GM21528 (cell line): ENCODE measurements around the gene RRP1.

Experiments
- ATAC-seq: cut with Tn5 transposase; IDR thresholded peaks from one replicate; pipeline ENCODE4 v1.9.1; 2021; ENCODE audit warnings: mild to moderate bottlenecking, moderate library complexity; ENCODE audit not compliant: unreplicated experiment, low FRiP score

The RRP1 gene

GRCh38 chr21:43774163-43774562, 15.2 kb upstream of the RRP1 start:
- no peak for ATAC-seq

- ATAC-seq, result no peak
These were observed 14.2 kb upstream of the RRP1 start for GRCh38 chr21:43775190-43775589.

DNA sequence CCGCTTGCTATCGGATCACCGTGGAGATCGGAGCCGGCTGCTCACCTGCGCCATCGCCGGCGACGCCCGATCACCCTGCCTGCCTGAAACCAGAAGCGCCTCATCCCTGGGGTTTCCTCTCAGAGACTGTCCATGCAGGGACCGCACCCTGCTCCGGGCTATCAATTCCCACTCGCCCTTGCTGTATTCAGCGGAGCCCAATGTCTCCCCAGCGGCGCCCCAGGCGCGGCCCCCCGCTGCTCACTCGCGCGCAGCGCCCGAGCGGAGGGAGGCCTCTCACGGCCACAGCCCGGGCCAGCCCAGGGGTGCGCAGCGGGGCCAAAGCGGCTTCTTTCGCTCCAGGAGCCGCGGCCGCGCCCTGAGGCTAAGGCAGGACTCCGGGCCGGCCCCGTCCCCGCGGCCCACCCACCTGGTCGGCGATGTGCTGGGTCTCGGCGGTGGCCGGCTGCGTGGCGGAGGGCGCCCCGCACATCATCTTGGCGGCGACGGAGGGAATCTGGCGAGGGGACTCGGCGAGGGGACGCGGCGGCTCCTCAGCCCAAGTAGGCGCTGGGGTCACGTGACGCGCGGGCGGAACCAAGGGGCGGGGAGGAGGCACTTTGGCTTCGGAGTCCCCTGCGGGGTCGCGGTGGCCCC, 13.5 kb upstream of the RRP1 start, which contains the start of gene CSTB:
Gene CSTB (minus strand): TSS at position 514 of the 636 bp plus-strand sequence. CDS start 39 bp downstream, at position 475.
- peak; percentile 75 for ATAC-seq

- ATAC-seq, result no peak
These were observed 11.4 kb upstream of the RRP1 start for GRCh38 chr21:43777953-43778352.

DNA sequence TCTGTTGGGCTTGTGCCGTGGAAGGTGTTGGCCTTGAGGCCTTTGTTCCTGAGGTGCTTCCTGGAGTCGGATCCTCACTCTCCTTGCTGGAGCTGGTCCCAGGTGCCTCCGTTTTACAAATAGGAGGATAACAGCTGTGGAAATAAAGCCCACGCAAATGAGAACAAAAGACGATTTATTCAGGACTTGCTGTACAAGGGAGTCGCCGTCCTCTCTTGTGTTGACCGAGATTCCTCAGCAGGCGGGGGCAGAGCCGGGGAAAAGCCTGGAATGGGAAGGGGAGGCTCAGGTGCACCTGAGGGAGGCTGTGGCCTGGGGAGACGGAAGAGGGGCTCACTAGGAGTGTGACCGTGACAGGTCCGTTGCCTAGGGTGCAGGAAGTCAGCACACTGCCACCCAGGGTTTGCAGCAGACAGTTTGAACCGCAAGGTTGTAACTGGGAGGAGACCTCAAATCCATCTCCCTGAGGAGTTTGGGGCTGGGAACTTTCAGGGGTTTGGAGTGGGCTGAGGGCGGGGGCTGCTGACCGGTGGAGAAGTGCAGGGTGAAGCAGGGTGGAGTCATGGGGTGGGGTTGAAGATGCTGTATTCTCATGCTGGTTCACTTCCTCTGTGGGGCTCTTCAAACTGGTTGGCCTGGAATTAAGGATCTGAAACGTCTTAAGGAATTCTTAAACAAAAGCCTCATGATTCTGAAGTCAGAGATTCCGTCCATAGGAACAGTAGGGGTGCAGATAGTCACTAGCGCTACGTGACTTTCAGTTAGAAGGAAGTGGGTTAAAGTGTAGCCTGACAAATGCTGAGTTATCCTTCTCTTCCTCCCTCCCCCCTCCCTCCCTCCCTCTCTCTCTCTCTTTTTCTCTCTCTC, 10.7 kb upstream of the RRP1 start:
- ATAC-seq, result no peak

DNA sequence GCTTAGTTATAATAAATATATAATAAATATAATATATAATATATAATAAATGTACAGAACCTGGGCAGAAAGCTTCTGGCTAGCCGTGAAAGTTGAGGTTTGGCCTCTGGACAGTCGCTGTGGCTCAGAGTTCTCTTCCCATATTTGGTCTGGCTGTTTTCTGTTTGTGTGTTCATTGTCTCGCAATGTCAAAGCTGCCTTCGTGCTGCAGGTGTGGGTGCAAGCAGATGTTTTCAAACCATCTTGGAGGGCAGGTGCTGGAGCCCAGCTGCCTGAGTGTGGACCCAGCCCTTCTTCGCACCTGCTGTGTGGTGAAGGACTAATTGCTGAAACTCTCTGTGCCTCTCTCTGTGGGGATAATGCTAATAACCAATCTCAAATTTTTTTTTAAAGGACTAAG, 9.7 kb upstream of the RRP1 start:
- ATAC-seq, result no peak

DNA sequence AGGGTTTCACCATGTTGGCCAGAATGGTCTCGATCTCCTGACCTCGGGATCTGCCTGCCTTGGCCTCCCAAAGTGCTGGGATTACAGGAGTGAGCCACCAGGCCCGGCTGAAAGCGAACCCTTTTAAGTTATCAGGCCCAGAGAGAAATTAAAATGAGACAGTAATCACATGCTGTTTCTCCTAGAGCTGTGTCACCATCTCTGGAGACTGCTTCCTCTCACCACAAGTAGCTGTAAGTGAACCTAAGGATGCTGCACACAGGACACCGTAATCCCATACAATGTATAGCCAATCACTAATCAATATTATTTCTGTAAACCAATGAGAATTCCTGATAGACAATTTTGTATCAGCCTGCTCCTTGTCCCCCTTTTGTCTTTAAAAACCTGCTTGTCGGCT, 7.5 kb upstream of the RRP1 start:
- no peak for ATAC-seq

GRCh38 chr21:43782431-43783097, 6.8 kb upstream of the RRP1 start:
- ATAC-seq, result no peak

DNA sequence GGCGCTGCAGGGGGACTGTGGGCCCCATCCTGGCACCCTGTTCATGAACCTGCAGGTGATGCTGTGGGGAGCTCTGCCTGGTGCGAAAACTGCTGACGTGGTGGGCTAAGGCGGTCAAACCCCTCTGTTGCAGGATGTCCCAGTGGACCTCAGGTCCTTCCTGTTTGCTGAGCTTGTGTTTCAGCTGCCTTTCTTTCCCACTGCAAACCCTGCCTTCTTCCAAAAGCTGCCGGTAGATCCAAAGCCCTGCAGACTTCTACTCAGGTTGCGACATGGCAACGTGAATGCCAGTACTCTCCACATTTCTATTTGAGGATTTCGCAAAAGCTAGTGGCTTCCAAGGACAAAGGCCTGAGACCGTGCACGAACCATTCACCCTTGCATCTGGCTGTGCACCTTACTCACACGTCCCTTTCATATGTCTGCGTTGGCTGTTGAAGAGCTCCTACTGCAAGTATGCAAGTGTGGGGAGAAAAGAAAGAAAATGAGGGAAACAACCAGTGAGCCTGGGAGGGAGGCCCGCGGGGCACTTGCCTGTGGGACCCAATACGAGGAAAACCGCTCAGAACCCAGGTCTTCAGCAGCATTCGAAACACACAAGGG, 6.2 kb upstream of the RRP1 start:
- no peak for ATAC-seq

DNA sequence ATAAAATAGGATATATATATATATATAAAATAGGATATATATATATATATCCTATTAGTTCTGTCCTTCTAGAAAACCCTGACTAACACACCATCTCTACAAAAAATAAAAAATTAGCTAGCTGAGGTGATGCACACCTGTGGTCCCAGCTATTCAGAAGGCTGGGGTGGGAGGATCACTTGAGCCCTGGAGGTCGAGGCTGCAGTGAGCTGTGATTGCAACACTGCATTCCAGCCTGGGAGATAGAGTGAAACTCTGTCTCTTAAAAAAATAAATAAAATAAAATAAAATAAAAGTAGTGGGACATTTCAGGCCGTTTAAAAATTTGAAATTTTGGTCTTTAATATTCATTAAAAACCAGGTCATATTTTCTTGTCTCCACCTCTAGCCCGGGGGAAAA, 4.2 kb upstream of the RRP1 start:
- ATAC-seq, result no peak

DNA sequence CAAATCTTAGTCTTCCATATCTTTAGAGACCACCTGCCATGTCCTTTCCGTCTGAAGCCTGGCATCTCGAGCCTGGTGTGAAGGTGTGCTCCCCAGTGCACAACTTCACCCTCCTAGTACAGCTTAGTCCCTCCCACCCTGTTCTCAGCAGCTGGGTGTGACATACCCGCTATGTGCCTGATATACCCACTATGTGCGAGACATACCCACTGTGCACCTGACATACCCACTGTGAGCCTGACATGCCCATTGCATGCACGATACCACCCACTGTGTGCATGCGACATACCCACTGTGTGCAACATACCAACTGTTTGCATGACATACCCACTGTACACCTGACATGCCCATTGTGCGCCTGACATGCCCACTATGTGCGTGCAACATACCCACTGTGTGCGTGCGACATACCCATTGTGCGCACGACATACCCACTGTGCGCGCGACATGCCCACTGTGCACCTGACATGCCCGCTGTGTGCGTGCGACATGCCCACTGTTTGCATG, 3.0 kb upstream of the RRP1 start:
- no peak for ATAC-seq

DNA sequence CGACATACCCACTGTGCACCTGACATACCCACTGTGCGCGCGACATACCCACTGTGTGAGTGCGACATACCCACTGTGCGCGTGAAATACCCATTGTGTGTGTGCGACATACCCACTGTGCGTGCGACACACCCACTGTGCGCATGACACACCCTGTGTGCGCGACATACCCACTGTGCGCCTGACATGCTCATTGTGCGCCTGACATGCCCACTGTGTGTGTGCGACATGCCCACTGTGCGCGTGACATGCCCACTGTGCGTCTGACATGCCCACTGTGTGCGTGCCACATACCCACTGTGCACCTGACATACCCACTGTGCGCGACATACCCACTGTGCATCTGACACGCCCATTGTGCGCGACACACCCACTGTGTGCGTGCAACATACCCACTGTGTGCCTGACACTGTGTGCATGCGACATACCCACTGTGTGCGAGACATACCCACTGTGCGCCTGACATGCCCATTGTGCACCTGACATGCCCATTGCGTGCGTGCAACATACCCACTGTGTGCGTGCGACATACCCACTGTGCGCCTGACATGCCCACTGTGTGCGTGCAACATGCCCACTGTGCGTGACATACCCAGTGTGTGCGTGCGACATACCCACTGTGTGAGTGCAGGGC, 2.5 kb upstream of the RRP1 start:
- ATAC-seq, result no peak

DNA sequence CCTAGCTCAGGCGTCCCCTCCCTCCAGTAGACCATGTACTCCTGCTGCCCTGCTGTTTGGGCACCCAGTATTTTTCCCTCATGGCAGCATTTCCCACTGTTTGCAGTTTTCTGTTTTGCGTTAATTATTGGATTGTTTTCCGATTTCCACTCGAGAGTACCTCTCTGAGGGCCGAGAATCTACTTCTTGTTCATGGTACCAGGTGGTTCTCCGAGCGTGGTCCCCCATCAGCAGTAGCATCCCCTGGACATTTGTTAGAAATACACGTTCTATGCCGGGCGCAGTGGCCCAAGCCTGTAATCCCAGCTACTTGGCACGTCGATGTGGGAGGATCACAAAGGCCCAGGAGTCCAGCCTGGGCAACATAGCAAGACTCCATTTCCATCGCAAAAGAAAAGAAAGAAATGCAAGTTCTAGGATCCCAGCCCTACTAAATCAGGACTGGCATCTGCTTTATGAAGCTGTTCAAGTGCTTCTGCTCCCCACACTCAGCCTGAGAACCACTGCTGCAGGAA, 690 bp downstream of the RRP1 start:
- no peak for ATAC-seq

DNA sequence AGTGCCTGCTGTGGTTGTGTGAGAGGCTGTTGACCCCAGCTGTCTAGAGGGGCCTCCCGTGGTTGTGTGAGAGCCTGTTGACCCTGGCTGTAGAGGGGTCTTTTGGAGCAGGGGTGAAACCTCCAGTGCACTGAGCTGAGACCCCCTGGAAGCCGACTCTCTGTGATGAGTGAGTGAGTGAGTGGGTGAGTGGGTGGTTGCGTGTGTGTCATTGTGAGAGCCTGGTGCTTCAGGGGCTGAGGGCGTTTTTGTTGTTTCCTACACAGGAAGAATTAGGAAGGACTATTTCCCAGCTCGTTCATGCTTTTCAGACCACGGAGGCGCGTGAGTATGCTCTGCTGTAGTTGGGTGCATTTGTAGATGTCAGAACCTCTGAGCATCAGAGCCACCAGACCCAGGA, 3.0 kb downstream of the RRP1 start:
- no peak for ATAC-seq

DNA sequence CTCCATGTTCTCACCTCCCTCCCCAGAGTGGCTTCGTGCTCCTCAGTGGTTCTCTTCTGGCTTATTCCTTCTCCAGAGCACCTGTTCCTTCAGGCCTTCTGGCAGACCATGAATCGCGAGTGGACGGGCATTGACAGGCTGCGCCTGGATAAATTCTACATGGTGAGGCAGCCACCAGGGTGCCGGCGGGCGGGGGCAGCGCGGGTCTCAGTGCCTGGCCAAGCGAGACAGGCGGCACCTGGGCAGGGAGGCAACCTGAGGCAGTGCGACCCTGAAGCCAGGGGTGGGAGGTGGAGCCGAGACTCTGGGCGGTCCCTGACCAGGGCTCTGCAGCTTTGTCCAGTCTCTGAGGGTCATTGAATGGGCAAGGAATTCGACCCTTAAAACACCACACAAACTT, 3.9 kb downstream of the RRP1 start:
- no peak for ATAC-seq

- no peak for ATAC-seq
These were observed 4.9 kb downstream of the RRP1 start for GRCh38 chr21:43794311-43794710.

DNA sequence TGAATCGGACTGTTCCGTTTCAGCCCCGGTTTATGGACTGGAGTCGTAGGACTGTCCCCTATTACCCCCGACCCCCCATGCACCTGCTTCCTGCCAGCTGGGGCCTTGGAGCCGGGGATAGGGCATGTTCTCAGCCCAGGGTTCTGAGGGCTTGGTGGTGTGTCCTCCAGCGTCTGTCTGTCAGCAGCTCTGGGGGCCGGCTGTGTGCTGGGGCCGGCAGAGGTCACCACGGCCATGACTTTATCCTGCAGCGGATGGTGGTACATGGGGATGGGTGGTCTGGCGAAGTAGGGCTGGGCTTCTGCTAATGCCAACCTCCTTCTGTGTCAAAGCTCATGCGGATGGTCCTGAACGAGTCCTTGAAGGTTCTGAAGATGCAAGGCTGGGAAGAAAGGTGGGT, 5.5 kb downstream of the RRP1 start:
- no peak for ATAC-seq

GRCh38 chr21:43797415-43797814, 8.0 kb downstream of the RRP1 start:
- no peak for ATAC-seq

DNA sequence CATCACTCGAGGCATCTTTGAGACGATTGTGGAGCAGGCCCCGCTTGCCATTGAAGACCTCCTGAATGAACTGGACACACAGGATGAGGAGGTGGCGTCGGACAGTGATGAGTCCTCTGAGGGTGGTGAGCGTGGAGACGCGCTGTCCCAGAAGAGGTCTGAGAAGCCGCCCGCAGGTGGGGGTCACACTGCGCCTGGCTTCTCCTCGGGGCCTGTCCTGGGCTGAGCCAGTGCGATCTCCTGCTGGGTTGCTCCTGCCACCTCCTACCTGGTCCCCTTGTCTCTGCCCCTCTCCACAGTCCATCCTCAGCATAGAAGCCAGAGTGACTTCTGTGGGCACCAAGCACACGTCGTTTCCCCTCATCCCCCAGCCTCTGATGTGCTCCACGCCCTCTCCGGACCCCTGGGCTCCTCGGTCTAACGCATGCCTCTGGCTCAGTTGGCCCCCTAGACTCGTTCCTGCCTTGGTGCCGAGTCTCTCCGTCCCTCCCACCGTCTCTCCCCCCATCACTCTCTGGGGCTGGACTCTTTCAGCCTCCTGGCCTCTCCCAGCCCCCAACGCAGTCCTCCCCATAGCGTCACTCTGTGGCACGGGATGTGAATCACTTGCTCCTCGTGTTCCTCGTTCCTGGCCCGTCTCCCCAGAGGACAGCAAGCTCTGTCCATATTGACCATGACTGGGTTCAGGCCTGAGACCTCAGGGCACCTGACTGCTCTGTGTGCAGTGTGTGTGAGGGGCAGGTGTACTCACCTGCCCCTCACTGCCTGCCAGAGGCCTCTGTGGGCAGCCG, 8.7 kb downstream of the RRP1 start:
- no peak for ATAC-seq
